ENCODE data around the gene NKD2. TPM values are rescaled to one million over a fixed set of nuclear protein-coding genes. Genes with fewer than 3 reads are reported as not detected.

Gene NKD2
- total and polyA plus RNA-seq, 12 donors, result 0.22 to 32.8 (median 10.8) TPM

GRCh38 chr5:1065143-1065750, 56.6 kb downstream of the NKD2 start:
- DNase-seq, result no peak
- peaks cover 0 to 23% of the 10 kb centered on the region in 2 donors for H3K36me3 ChIP-seq (replicated peaks in 1 of 2)
- intact Hi-C loops (cut with DNase I), result no loop called here
- WGBS, 4 donors, result 90 to 93% (median 92%) methylated on average over 6 to 26 of the region's 26 CpGs
- H3K27me3 ChIP-seq, result no peaks in the 10 kb centered on the region
- H3K4me3 ChIP-seq, result no peak overlapping the region
- H3K9me3 ChIP-seq (replicated peaks in 1 of 3), result no peaks in the 10 kb centered on the region
- H3K27ac ChIP-seq, result no peak overlapping the region
- H3K4me1 ChIP-seq (replicated peaks in 1 of 2), result no peaks in the 10 kb centered on the region
- TF ChIP-seq POLR2A (IDR thresholded peaks at IDR 0.05), result no peak
- TF ChIP-seq CTCF (IDR thresholded peaks at IDR 0.05), result no peak

DNA sequence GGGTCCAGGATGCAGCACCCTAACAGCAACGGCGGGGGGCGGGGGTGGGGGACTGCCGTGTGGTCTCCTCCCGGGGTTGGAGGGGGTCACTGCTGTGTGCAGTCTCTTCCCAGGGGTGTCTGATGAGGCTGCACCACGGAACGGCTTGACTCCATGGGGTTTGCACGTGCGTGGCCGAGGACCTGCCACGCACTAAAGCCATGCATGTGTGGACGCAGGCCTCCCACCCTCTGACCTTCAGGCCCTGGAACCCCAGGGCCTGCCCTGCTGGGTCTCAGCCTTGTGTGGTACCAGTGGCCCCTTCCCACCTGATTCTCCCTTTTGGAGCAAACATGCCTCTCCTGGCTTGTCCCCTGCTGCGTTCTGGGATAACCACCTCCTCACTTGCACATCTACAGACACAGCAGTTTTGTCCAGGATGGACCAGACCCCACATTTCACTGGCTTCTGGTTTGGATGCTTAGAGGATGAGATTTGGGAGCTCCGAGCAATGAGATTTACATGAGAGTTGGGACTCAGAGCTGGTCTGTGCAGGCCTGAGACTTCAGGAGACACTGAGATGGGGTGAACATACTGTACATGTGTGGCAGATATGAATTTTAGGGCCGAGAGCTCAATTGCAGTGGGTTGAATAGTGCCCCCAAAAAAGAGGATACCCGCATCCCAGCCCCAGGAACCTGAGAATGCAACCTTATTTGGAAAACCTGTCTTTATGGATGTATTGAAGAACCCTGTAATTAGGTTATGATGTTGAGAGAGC, 57.5 kb downstream of the NKD2 start:
- Histone ChIP-seq H3K9me3 (replicated peaks in 1 of 3) (no peaks in the 10 kb centered on the region), H3K4me3 (no peak overlapping the region), H3K4me1 (replicated peaks in 1 of 2) (no peaks in the 10 kb centered on the region), H3K36me3 (replicated peaks in 1 of 2) (peaks cover 0 to 20% of the 10 kb centered on the region in 2 donors), H3K27ac (no peak overlapping the region), H3K27me3 (no peaks in the 10 kb centered on the region)
- intact Hi-C loops (cut with DNase I), result no loop called here
- TF ChIP-seq POLR2A (IDR thresholded peaks at IDR 0.05) (no peak), CTCF (IDR thresholded peaks at IDR 0.05) (no peak)
- 95 to 98% (median 96%) methylated on average over 6 to 16 of the region's 16 CpGs for WGBS, 4 donors
- no peak for DNase-seq

- WGBS, 4 donors, result 75 to 91% (median 89%) methylated on average over 5 to 12 of the region's 12 CpGs
- H3K27ac ChIP-seq, result no peak overlapping the region
- DNase-seq, result no peak
- no peak for TF ChIP-seq CTCF (IDR thresholded peaks at IDR 0.05)
- no peak for TF ChIP-seq POLR2A (IDR thresholded peaks at IDR 0.05)
- H3K36me3 ChIP-seq (replicated peaks in 1 of 2), result peaks cover 0 to 20% of the 10 kb centered on the region in 2 donors
- H3K9me3 ChIP-seq (replicated peaks in 1 of 3), result no peaks in the 10 kb centered on the region
- no peaks in the 10 kb centered on the region for H3K27me3 ChIP-seq
- intact Hi-C loops (cut with DNase I), result no loop called here
- no peak overlapping the region for H3K4me3 ChIP-seq
- no peaks in the 10 kb centered on the region for H3K4me1 ChIP-seq (replicated peaks in 1 of 2)
These were observed 58.1 kb downstream of the NKD2 start for GRCh38 chr5:1066676-1067075.

GRCh38 chr5:1067141-1068121, 58.8 kb downstream of the NKD2 start:
- Histone ChIP-seq H3K4me3 (no peak overlapping the region), H3K27ac (no peak overlapping the region), H3K4me1 (replicated peaks in 1 of 2) (no peaks in the 10 kb centered on the region), H3K27me3 (no peaks in the 10 kb centered on the region), H3K36me3 (replicated peaks in 1 of 2) (peaks cover 0 to 20% of the 10 kb centered on the region in 2 donors), H3K9me3 (replicated peaks in 1 of 3) (no peaks in the 10 kb centered on the region)
- 87 to 92% (median 90%) methylated on average over 23 to 45 of the region's 45 CpGs for WGBS, 4 donors
- TF ChIP-seq CTCF (IDR thresholded peaks at IDR 0.05) (no peak), POLR2A (IDR thresholded peaks at IDR 0.05) (no peak)
- no peak for DNase-seq
- intact Hi-C loops (cut with DNase I), result no loop called here

All from adrenal gland (tissue), 12 donors.